ENCODE results near the gene FILIP1L.

Gene FILIP1L

GRCh38 chr3:99976584-99976983, 137.7 kb downstream of the FILIP1L start:
- H3K27me3 Mint-ChIP-seq = no peaks in the 10 kb centered on the region
- H3K36me3 Mint-ChIP-seq = peaks cover 4 to 12% of the 10 kb centered on the region in 2 donors
- H3K9me3 Mint-ChIP-seq = peaks cover 0 to 5% of the 10 kb centered on the region in 2 donors
- no peak overlapping the region for H3K27ac Mint-ChIP-seq
- ATAC-seq (replicated peaks) (no peak), DNase-seq (no peak)
- peaks cover 9 to 16% of the 10 kb centered on the region in 2 donors for H3K4me1 Mint-ChIP-seq
- H3K4me3 Mint-ChIP-seq = no peak overlapping the region

DNA sequence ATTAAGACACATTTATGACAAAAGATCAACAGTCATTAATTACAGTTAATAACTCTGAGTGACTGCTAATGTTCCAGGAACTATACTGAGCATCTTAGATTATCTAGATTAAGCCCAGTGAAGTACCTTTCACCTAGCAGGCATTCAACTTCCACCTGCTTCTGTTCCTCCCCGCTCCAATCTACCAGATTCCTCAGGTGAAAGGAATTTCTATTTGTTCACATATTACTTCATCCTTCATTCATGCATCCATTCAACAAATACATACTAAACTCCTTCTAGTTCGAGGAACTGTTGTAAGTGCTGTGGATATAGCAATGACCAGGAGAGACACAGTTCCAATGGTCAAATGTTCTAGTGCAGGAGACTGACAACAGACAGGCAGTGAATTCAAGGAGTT, 139.3 kb downstream of the FILIP1L start:
- Mint-ChIP-seq H3K4me3 (no peak overlapping the region), H3K4me1 (peaks cover 9 to 17% of the 10 kb centered on the region in 2 donors), H3K27me3 (no peaks in the 10 kb centered on the region), H3K36me3 (peaks cover 4 to 12% of the 10 kb centered on the region in 2 donors), H3K27ac (no peak overlapping the region), H3K9me3 (peaks cover 0 to 5% of the 10 kb centered on the region in 2 donors)
- ATAC-seq (replicated peaks) (no peak), DNase-seq (no peak)

- ATAC-seq (replicated peaks) (no peak), DNase-seq (no peak)
- peaks cover 1 to 5% of the 10 kb centered on the region in 2 donors for H3K9me3 Mint-ChIP-seq
- H3K4me3 Mint-ChIP-seq = no peak overlapping the region
- H3K27ac Mint-ChIP-seq = no peak overlapping the region
- H3K4me1 Mint-ChIP-seq = peaks cover 7 to 13% of the 10 kb centered on the region in 2 donors
- H3K27me3 Mint-ChIP-seq = no peaks in the 10 kb centered on the region
- H3K36me3 Mint-ChIP-seq = peaks cover 7 to 12% of the 10 kb centered on the region in 2 donors
Observed at GRCh38 chr3:99972380-99973104, 141.8 kb downstream of the FILIP1L start.

DNA sequence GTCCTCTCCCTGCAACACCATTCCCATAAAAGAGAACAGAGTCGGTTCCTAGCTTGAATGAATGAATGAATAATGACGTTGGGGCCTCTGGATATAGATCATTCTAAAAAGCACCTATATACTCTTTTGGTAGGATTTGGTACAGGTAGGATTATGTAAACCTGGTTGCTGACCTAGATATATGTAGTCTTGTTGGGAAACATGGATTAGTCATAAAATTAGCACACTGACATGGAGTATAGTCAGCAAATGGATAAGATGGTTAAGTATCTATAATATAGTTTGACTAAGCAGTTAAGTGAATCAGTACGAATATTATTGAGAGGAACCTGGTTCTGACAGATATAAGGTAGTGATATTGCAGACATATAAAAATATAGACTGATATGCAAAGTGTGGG, 142.5 kb downstream of the FILIP1L start:
- Mint-ChIP-seq H3K27ac (no peak overlapping the region), H3K4me3 (no peak overlapping the region), H3K36me3 (peaks cover 5% of the 10 kb centered on the region in 2 donors), H3K9me3 (peaks cover 0 to 1% of the 10 kb centered on the region in 2 donors), H3K4me1 (peaks cover 7 to 9% of the 10 kb centered on the region in 2 donors), H3K27me3 (no peaks in the 10 kb centered on the region)
- ATAC-seq (replicated peaks) = no peak
- no peak for DNase-seq

GRCh38 chr3:99970198-99970597, 144.1 kb downstream of the FILIP1L start:
- Mint-ChIP-seq H3K4me3 (no peak overlapping the region), H3K36me3 (peaks cover 3 to 4% of the 10 kb centered on the region in 2 donors), H3K4me1 (peaks cover 7% of the 10 kb centered on the region in 2 donors), H3K9me3 (peaks cover 0 to 1% of the 10 kb centered on the region in 2 donors), H3K27ac (no peak overlapping the region), H3K27me3 (no peaks in the 10 kb centered on the region)
- ATAC-seq (replicated peaks) (peak in 1 of 2 donors; percentile 78), DNase-seq (no peak)

GRCh38 chr3:99969136-99969535, 145.2 kb downstream of the FILIP1L start:
- peaks cover 0 to 3% of the 10 kb centered on the region in 2 donors for H3K36me3 Mint-ChIP-seq
- no peak overlapping the region for H3K27ac Mint-ChIP-seq
- peaks cover 0 to 1% of the 10 kb centered on the region in 2 donors for H3K9me3 Mint-ChIP-seq
- ATAC-seq (replicated peaks) (no peak), DNase-seq (no peak)
- H3K4me1 Mint-ChIP-seq = peaks cover 7% of the 10 kb centered on the region in 2 donors
- no peak overlapping the region for H3K4me3 Mint-ChIP-seq
- H3K27me3 Mint-ChIP-seq = no peaks in the 10 kb centered on the region

- DNase-seq = no peak
- H3K4me3 Mint-ChIP-seq = no peak overlapping the region
Observed at GRCh38 chr3:99967796-99968195, 146.5 kb downstream of the FILIP1L start.

GRCh38 chr3:99966662-99967416, 147.5 kb downstream of the FILIP1L start:
- ATAC-seq (replicated peaks) = no peak
- Mint-ChIP-seq H3K4me1 (peaks cover 11 to 13% of the 10 kb centered on the region in 2 donors), H3K4me3 (no peak overlapping the region)

More at GRCh38 chr3:99967796-99968195, 146.5 kb downstream of the FILIP1L start:
- H3K36me3 Mint-ChIP-seq = peaks cover 6 to 7% of the 10 kb centered on the region in 2 donors
- no peak overlapping the region for H3K27ac Mint-ChIP-seq
- no peaks in the 10 kb centered on the region for H3K27me3 Mint-ChIP-seq
- H3K4me1 Mint-ChIP-seq = peaks cover 7 to 10% of the 10 kb centered on the region in 2 donors
- ATAC-seq (replicated peaks) = no peak
- H3K9me3 Mint-ChIP-seq = peaks cover 0 to 1% of the 10 kb centered on the region in 2 donors

DNA sequence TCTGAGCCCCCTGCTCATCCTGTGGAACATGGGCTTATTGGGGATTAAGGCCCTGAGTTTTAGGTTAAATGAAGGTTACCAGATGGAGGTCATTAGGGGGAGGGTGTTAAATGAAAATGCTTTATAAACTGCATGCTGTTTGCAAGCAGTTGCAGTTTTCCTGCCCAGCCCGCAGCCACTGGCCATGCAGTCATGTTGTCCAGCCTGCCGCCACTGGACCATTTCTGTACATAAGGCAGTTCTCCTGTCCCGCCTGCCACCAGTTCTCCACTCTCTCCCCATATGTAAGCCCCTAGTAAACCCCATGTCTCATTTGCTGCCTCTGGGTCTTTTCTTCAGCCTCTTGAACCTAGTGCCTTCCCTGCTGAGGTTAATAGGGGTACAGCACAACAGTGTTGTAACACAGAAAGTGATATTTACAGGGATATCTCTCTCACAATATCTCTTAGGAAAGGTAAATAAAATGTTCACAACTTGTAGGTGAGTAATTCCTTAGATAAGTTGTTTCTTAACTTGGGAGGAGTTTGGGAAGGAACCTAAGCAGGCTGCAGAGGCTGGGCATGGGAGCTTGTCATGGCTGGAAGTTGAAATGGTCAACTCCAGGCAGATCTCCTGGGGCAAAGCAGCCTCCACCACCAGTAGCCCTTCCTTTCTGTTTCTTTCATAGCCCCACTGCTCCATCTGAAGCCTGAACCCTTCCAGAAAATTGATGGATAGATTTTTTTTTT, 148.5 kb downstream of the FILIP1L start:
- no peak for ATAC-seq (replicated peaks)
- peaks cover 6 to 8% of the 10 kb centered on the region in 2 donors for H3K36me3 Mint-ChIP-seq
- H3K4me1 Mint-ChIP-seq = peaks cover 12 to 13% of the 10 kb centered on the region in 2 donors
- peaks cover 0 to 1% of the 10 kb centered on the region in 2 donors for H3K9me3 Mint-ChIP-seq
- H3K4me3 Mint-ChIP-seq = no peak overlapping the region
- no peak overlapping the region for H3K27ac Mint-ChIP-seq
- DNase-seq = no peak
- H3K27me3 Mint-ChIP-seq = no peaks in the 10 kb centered on the region

More at GRCh38 chr3:99966662-99967416, 147.5 kb downstream of the FILIP1L start:
- Mint-ChIP-seq H3K27me3 (no peaks in the 10 kb centered on the region), H3K9me3 (peaks cover 0 to 1% of the 10 kb centered on the region in 2 donors), H3K27ac (no peak overlapping the region), H3K36me3 (peaks cover 6 to 8% of the 10 kb centered on the region in 2 donors)
- DNase-seq = no peak

- DNase-seq = no peak
- H3K4me1 Mint-ChIP-seq = peaks cover 10 to 12% of the 10 kb centered on the region in 2 donors
- H3K4me3 Mint-ChIP-seq = no peak overlapping the region
- no peak for ATAC-seq (replicated peaks)
- H3K27ac Mint-ChIP-seq = no peak overlapping the region
- H3K9me3 Mint-ChIP-seq = peaks cover 0 to 1% of the 10 kb centered on the region in 2 donors
- H3K27me3 Mint-ChIP-seq = no peaks in the 10 kb centered on the region
- peaks cover 6 to 8% of the 10 kb centered on the region in 2 donors for H3K36me3 Mint-ChIP-seq
Observed at GRCh38 chr3:99965077-99965476, 149.2 kb downstream of the FILIP1L start.

DNA sequence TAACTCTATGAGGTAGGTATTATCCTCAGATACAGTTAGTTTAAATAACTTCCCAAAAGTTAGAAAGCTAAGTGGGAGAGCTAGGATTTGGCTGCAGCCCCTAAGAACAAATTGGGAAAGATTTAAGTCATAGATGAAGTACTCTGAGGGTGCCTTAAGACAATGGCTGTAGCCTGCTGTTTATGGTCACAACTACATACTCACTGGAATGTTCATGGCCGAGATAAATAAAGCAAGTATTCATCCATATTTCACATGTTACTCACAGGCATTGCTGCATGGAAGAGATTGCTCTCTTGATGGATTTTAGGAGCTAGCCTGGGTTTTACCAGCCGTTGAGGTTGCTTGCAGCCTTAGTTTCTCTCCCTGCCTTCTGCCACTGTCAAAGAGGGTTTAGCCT, 151.6 kb downstream of the FILIP1L start:
- H3K27me3 Mint-ChIP-seq = no peaks in the 10 kb centered on the region
- H3K27ac Mint-ChIP-seq = no peak overlapping the region
- no peaks in the 10 kb centered on the region for H3K9me3 Mint-ChIP-seq
- no peak overlapping the region for H3K4me3 Mint-ChIP-seq
- H3K4me1 Mint-ChIP-seq = peaks cover 11 to 14% of the 10 kb centered on the region in 2 donors
- no peak for DNase-seq
- ATAC-seq (replicated peaks) = no peak
- H3K36me3 Mint-ChIP-seq = peaks cover 3 to 8% of the 10 kb centered on the region in 2 donors

GRCh38 chr3:99961756-99962515, 152.4 kb downstream of the FILIP1L start:
- H3K27me3 Mint-ChIP-seq = no peaks in the 10 kb centered on the region
- no peak overlapping the region for H3K4me3 Mint-ChIP-seq
- H3K4me1 Mint-ChIP-seq = peaks cover 11 to 19% of the 10 kb centered on the region in 2 donors
- peaks cover 3 to 8% of the 10 kb centered on the region in 2 donors for H3K36me3 Mint-ChIP-seq
- DNase-seq (no peak), ATAC-seq (replicated peaks) (no peak)
- no peaks in the 10 kb centered on the region for H3K9me3 Mint-ChIP-seq
- no peak overlapping the region for H3K27ac Mint-ChIP-seq

- no peak for DNase-seq
- Mint-ChIP-seq H3K4me3 (no peak overlapping the region), H3K27me3 (no peaks in the 10 kb centered on the region), H3K27ac (no peak overlapping the region), H3K9me3 (no peaks in the 10 kb centered on the region), H3K4me1 (peaks cover 11 to 19% of the 10 kb centered on the region in 2 donors), H3K36me3 (peaks cover 7 to 8% of the 10 kb centered on the region in 2 donors)
- ATAC-seq (replicated peaks) = no peak
Observed at GRCh38 chr3:99960941-99961340, 153.4 kb downstream of the FILIP1L start.

Measured in stimulated activated naive B cell treated with anti-CD40 and anti-IgM and Interleukin-4, amounts not matched to agents 10 μg/mL and 1 μg/mL and 100 μg/mL, for 72 hours (primary cell).